Epithelial cell of esophagus (primary cell): ENCODE results near the gene MON2.
A peak's percentile ranks its signal among the peaks of the same experiment; 100 is the strongest.

Experiments
- DNase-seq: peaks from one replicate; pipeline ENCODE4 v3.0.0; 2010; ENCODE audit warnings: low read depth
- H3K4me3 ChIP-seq: 2 replicates; pipeline ENCODE4 v1.5.1; 2011; ENCODE audit warnings: mild to moderate bottlenecking, low read length, control low read depth
- CTCF ChIP-seq: IDR thresholded peaks from 2 replicates; pipeline ENCODE4 v1.5.1; 2011; ENCODE audit warnings: low read depth, mild to moderate bottlenecking, low read length, control low read depth, inconsistent platforms; ENCODE audit not compliant: insufficient read depth; ENCODE audit errors: missing control alignments

MON2 gene

GRCh38 chr12:62533087-62533754 lies 66.6 kb downstream of the MON2 start:
- no peak for TF ChIP-seq CTCF
- no peak for DNase-seq
- H3K4me3 ChIP-seq = no peak overlapping the region

- no peak overlapping the region for H3K4me3 ChIP-seq
- no peak for DNase-seq
- no peak for TF ChIP-seq CTCF
Measured at GRCh38 chr12:62533755-62534107, 67.1 kb downstream of the MON2 start.

- H3K4me3 ChIP-seq = no peak overlapping the region
- no peak for DNase-seq
- TF ChIP-seq CTCF = no peak
Measured at GRCh38 chr12:62536546-62536945, 69.9 kb downstream of the MON2 start.

- H3K4me3 ChIP-seq = no peak overlapping the region
- DNase-seq = peak; percentile 49
- TF ChIP-seq CTCF = no peak
Measured at GRCh38 chr12:62537551-62537950, 70.9 kb downstream of the MON2 start.

GRCh38 chr12:62540354-62540753 lies 73.7 kb downstream of the MON2 start:
- no peak for TF ChIP-seq CTCF
- DNase-seq = no peak
- no peak overlapping the region for H3K4me3 ChIP-seq

- no peak overlapping the region for H3K4me3 ChIP-seq
- no peak for TF ChIP-seq CTCF
Measured at GRCh38 chr12:62542814-62543213, 76.2 kb downstream of the MON2 start.

GRCh38 chr12:62543324-62543723 lies 76.7 kb downstream of the MON2 start:
- TF ChIP-seq CTCF = no peak
- DNase-seq = no peak
- no peak overlapping the region for H3K4me3 ChIP-seq

More at GRCh38 chr12:62542814-62543213, 76.2 kb downstream of the MON2 start:
- DNase-seq = no peak
